HG03139 (cell line): ENCODE data around the gene RPS6KC1.
"Not testable (repeated sequence)": the region's sequence is repeated elsewhere in the genome, so short reads cannot be mapped to it uniquely, and the experiment has no call there.

Experiments
- ATAC-seq: cut with Tn5 transposase; IDR thresholded peaks from one replicate; pipeline ENCODE4 v1.9.1; 2021; ENCODE audit not compliant: unreplicated experiment

The RPS6KC1 gene

DNA sequence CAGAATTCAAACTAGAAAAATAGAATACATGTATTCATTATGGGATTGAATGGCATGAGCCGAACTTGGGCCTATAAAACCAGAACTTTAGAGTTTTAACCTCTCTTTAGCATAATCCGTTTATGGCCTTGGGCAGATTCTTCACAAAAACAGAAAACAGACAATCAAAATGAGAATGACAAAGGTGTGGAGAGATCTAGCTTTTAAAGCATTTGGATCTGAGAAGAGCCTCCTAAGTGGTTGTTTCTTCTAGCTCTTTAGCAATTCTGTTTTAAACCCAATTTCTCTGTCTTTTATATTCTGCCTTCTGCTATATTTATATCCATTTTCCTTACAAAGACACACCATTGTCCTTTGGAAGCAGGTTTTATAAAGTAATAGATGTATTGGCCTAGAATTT is 160.2 kb downstream of the RPS6KC1 start:
- no peak for ATAC-seq

DNA sequence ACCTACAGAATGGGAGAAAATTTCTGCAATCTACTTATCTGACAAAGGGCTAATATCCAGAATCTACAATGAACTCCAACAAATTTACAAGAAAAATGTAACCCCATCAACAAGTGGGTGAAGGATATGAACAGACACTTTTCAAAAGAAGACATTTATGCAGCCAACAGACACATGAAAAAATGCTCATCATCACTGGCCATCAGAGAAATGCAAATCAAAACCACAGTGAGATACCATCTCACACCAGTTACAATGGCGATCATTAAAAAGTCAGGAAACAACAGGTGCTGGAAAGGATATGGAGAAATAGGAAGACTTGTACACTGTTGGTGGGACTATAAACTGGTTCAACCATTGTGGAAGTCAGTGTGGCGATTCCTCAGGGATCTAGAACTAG is 168.0 kb downstream of the RPS6KC1 start:
- ATAC-seq, result not testable (repeated sequence)

DNA sequence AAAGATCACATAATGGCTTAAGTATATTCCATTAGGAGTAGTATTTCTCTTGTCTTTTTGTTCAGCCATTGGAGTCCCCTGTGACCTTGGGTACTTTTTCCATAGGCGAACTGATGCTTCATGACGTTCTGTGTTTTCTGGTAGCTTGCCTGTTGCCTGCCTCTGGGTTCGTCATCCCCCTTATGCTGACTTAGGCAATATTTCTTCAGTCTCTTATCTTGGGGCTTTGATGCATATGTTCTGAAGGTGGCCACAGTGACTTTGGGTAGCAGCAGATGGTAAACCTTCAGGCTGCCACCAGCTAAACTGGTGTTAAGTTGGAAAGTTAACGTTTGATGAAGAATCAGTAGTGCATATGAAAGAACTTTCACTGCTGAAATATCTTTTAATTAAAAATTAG is 170.2 kb downstream of the RPS6KC1 start:
- no peak for ATAC-seq

DNA sequence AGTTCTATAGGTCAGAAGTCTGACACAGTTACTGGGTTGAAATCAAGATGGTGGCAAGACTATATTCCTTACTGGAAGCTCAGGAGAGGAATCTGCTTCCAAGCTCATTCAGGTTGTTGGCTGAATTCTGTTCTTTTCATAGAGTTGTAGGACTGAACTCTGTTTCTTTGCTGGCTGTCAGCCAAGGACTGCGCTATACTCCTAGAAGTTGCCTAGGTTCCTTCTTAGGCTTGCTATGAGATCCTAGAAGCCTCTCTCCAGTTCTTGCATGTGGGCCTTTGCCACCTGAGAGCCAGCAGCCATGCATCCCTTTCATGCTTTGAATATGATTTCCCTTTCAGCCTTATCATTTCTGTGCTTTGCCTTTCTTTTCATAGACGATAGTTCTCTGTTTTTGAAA is 176.4 kb downstream of the RPS6KC1 start:
- no peak for ATAC-seq

DNA sequence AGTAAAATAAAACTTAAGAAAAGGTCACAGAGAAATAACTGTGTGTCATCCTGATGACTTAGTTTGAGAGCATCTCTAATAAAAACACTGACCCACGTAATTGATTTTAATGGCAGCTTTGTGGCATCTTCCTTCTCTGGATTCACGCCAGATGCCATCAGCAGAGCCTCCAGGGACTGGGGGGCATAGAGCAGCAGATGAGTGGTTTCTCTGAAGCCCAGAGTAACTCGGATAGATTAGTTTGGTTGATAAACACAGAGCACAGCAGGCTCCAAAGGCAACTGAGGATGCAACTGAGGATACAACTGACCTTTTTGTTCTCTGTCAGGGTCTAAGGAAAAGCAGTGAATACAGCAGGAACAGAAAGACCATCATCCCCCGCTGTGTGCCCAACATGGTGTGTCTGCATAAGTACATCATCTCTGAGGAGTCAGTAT is 180.8 kb downstream of the RPS6KC1 start:
- no peak for ATAC-seq

DNA sequence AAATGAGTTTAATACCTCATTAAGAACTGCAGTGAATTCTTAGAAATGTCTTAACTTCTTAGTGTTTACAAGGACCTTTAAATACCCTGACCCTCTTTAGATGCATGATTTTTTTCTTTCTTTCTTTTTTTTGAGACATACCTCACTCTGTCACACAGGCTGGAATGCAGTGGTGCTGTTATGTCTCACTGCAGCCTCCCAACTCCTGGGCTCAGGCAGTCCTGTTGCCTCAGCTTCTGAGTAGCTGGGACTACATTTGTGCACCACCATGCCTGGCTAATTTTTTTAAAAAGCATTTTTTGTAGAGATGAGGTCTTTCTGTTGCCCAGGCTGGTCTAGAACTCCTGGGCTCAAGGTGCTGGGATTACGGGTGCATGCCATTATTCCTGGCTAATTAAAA is 191.8 kb downstream of the RPS6KC1 start:
- ATAC-seq, result no peak

DNA sequence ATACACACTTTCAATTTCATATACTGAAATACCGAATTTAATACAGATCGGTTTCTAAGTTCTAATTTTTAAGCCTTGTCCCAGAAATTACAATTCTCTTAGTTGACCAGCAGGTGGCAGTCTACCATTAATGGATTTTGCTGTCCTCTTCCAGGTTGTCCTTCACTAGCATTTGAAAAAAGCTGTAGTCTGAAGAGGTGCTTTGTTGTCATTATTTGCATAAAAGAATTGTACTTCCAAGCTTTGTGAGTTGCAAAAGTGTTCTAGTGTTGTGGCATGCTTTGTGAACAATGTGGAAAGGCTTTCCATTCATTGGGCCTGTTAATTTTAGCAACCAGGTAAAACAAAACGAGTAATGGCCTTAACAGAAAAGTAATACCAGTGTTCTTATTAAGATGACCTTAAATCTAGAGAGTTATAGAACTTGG is 193.6 kb downstream of the RPS6KC1 start:
- ATAC-seq, result peak; percentile 49

DNA sequence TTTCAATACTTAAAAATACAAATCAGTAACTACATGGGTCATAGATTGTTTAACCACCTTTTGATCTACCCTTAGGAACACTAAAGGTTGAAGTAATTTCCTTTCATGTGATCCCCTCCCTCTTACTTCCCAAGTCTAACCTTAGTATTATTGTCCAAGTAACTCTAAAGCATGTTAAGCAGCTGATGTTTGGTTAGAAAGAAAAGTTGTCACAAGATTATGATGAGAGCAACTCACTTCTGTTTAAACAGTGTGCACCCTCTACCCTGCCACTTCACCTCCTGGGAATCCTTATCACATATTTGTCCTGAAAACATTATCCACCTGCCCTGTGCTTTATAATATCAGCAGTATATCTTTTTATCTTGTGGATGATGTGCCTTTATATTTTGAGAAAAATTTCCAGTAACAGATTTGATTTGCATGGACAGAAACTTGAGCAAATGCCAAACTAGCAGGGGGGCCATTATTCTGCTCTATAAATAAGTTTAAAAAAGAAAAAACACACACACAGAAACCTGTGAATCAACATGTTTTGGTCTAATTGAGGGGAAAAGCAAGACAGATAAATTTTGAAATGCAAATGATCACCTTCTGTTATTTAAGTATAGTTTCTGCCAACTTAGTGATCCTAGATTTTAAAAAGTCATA is 194.3 kb downstream of the RPS6KC1 start:
- no peak for ATAC-seq

DNA sequence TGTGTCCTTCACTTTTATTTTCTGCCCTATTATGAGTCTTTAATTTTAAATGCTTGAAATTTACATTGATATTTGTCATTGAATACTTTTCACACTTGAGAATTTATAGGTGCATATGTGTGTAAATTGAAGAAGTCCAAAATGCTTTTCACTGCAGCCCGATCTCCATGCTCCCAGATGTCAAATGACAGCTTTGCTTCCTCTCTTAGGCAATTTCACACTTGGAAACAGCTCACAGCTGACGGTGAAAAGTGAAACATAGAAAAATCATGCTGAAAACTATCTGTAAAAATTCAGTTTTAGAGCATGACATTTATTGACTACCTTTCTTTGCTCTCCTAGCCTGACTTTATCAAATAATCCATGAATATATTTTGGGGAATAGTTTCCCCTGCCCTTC is 196.0 kb downstream of the RPS6KC1 start:
- no peak for ATAC-seq

DNA sequence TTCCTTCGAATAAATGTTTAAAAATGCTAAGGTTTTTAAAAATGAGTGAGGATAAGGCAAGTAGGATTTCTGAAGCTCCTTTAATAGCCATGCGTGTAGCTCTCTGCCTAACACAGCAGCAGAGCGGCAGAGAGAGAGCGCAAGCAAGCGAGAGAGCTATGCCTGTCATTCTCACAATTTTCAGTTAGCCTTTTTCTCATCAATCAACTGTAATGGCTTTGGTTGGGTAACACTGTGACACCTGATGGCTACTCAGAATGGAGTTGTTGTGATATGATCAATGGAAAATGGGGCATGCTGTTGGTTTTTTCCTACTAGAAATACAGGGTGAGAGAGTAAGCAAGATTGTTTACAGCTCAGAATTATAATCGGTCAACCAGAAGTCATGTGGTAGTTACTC is 198.4 kb downstream of the RPS6KC1 start:
- no peak for ATAC-seq

DNA sequence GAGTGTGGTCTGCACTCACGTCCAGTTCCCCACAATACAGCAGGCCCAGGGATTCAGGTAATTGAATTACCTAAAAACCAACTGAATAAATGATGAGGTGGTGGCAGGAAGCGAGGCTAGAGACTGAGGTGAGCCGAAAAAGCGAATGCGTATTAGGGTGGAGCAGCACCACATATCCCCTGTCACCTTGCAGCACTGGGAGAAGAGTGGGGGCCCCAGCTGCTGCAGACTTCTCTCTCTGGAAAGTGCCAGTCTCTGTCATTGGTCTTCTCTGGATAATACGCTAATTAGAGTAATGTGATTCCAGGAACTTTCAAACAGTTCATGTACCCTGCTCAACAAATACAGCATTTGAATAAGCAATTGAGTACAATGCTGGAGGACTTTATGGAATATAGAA is 199.0 kb downstream of the RPS6KC1 start:
- ATAC-seq, result no peak

DNA sequence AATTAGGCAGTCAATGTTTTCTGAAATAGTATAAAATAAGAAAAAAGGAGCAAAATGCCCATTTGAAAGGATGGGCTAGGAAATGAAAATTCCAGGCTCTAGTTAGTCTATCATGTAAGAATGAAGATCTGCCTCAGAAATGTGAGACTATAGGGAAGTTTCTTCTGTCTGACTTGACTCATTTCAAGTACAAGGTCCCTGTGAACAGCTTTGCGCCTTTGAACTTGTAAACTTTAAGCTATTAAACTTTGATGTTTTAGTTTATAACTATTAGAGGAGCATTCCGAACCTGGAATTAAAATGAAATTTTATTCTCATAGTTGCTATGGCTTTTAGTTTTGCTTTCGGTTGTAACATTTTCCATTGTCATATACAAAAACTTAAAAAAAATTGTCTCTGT is 199.4 kb downstream of the RPS6KC1 start:
- no peak for ATAC-seq

DNA sequence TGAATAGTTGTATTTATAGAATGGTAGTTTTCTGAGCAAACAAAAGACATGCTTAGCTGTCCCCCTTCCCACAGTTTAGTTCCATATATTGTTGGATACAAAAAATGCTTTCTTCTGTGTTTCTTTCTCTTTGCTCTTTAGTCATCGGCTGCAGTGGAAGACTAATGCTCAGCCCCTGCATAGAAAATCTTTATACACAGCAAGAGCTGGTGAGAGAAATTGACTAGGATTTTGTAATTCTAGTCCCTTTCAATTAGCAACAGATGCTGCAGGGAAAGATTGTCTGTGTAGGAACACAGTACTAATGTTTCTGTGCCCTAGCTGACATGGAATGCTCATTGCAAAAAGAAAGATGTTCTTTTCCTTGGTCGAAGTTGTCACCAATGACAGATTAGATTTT is 200.9 kb downstream of the RPS6KC1 start:
- no peak for ATAC-seq

DNA sequence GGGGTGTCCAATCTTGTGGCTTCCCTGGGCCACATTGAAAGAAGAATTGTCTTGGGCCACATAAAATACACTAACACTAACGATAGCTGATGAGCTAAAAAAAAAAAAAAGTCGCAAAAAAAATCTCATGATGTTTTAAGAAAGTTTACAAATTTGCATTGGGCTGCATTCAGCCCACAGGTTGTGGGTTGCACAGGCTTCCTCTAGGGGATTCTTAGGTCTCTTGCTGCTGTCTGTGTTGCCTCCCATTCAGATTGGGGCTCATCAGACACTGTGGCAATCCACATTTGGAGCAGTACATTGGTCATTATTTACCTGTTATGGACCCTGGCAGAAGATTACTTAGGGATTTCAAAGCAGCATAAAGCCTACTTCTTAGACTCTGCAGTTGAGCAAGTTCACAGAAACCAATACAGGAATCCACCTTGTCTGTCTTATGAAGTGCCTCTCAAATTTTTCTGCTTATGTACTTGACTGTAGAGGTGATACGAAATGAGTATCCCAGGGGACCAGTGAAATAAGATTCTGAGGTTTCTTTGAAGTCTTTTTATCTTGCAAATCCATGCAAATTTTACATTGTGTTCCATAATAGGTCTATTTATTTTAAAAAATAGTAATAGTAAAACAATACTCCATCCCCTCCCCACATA is 205.5 kb downstream of the RPS6KC1 start:
- ATAC-seq, result peak; percentile 79

DNA sequence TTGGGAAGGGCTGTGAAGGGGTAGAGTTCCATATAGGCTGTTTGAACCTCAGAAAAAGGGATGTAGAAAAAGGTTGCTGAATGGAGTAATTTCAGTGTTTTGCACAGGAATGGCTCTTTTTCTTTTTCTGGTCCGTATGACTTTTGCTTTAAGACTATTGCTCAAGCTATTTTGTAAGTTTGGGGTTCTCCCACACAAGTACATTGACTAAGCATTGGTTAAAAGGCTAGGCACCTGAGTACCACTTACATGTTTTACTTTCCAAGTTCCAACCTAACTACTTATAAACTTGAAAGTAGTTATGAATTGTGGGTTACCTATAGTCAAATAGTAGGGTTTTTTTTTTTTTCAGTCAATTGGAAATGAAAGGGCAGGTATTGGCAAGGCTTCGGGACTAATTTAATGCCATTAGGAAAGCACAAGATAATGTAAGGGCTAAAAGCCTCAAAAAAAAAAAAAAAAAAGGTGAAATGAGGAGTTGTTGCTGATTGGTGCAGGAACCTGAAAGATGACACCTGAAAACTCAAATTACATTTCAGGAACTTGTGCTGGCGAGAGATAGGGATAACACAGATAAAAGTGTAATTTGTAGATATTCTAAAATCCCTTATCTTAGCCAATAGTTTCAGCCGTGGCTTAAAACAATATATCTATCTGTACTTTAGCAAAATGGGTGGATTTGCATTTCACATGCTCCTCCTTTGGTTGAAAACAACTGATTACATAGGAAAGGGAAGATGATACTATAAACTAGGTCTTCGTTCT is 209.5 kb downstream of the RPS6KC1 start:
- no peak for ATAC-seq

DNA sequence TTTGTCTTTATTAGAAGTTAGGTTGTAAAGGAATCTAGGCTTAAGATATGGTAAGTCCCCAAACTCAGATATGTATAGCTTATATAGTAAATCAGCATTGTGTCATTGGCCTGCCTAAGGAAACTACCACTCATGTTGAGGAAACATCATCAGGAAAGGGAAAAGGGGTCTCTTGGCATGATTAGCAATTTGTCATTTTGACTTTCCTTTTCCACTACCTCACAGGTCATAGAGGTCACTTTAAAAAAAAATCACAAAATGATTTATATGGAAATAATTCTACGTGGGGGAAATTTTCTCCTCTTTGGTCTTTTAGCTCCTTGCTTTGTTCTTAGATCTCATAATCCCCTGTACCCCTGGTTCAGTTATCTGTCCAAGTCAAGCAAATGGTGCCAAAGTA is 213.5 kb downstream of the RPS6KC1 start:
- no peak for ATAC-seq

DNA sequence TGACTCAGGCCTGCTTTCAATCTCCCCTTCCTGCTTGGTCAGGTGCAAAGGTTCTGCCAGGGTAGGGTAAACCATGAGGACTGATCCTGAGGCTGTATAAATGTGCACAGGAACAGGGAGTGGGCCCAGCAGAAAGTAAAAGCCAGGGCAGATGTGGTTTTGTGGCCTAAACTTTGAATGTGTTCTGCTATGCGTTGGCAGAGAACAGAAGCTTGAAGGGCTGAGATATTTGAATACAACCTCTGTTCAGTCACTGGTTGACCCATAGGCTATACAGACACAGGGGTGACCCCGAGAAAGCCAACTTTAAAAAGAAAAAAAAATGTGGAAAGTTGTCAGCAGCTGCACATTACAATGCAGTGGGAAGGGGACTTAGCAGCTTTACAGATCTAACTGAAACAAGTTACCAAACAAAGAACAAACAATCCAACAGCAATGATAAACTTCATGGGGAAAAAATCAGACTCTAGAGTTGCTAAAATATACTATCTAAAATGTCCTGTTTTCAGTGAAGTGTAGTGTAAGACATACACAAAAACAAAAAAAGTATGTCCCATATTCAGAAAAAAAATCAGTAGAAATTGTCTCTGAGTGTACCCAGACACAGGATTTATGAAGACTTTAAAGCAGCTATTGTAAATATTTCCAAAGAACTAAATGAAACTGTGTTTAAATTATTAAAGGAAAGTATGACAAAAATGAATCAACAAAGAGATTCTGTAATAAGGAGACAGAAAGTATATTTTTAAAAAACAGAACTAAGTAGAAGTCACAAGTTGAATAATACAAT is 216.1 kb downstream of the RPS6KC1 start:
- ATAC-seq, result no peak

DNA sequence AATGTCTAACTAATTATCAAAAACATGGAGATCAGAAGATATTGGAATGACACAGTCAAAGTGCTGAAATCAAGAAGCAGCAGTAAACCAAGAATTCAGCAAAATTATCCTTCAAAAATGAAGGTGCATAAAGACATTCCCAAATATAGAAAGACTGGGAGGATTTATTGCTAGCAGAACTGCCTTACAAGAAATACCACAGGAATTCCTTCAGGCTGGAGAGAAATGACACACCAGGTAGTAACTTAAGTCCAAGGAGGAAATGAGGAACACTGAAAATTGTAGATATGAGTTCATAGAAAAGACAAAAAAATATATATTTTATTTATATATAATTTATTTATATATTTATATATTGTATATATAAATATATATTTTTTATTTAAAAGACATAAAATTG is 217.2 kb downstream of the RPS6KC1 start:
- no peak for ATAC-seq

DNA sequence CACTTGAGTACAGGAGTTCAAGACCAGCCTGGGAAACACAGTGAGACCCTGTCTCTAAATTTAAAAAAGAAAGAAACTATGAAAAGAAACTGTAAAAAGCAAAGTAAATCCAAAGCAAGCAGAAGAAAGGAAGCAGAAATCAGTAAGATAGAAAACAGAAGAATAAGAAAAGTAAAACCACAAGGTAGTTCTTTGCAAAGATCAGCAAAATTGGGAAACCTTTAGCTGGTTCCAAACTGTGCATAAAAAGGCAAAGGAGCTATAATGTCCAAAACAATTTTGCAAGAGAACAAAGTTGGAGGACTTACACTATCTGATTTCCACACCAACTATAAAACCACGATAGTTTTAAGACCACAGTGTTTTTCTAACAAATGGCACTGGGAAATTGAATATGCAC is 218.8 kb downstream of the RPS6KC1 start:
- ATAC-seq, result no peak

DNA sequence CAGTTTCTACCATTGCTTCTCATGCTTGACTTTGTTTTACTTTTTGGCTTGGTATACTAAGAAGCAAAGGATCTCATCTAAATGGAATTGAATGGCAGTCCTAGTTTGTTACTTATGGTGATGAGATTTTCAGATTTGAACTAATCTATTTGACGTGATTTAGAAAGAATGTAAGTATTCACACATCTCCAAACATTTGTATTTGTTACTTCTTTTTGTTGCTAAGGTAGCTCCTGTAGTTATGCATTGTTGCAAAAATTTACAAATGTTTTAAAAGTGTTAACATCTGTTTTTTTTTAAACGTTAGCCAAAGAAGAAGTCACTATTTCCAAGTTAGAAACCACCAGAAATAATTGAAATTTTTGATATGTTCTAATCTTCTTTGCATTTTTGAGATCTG is 222.5 kb downstream of the RPS6KC1 start:
- no peak for ATAC-seq

DNA sequence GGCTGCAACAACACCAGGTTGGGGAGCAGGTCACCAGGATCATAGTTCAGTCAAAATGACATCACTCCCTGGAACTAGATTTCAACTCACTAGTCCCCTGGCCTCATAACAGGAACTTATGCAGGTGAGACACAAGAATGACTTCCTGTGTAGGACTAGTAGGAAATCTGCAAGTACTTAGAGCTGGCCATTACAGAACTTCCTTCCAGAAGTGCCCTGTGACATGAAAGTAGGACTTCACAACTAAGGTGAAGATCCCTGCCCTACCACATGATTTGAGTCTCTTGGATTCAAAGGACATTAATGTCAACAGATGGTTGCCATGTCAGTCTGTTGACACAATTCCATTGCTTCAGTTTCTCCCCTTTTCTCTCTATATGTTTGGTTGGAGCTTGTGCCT is 223.1 kb downstream of the RPS6KC1 start:
- ATAC-seq, result peak; percentile 57
